Right cardiac atrium (tissue), 5 donors: ENCODE results near the gene IFT27. TPM values are rescaled to one million over a fixed set of nuclear protein-coding genes. Genes with fewer than 3 reads are reported as not detected.

Experiments
- ATAC-seq, 2 donors: fragments of 200-7000 bp; cut with Tn5 transposase; one replicate each; pipeline versions ENCODE4 v1.8.0 to v1.9.1; 2020; ENCODE audit warnings: moderate library complexity in 2 of 2, mild to moderate bottlenecking in 1 of 2
- DNase-seq, 3 donors: peaks; one replicate each; pipeline ENCODE4 v3.0.0-alpha.2; 2020
- H3K27ac ChIP-seq: one replicate; pipeline ENCODE4 v1.5.1; 2013; ENCODE audit warnings: mild to moderate bottlenecking, low read length, control low read depth, moderate library complexity
- H3K27me3 ChIP-seq: one replicate; pipeline ENCODE4 v1.6.1; 2013; ENCODE audit not compliant: control insufficient read depth, insufficient read depth
- H3K4me1 ChIP-seq: one replicate; pipeline ENCODE4 v1.6.1; 2013; ENCODE audit warnings: low read length; ENCODE audit not compliant: control insufficient read depth, insufficient read depth
- H3K4me3 ChIP-seq: one replicate; pipeline ENCODE4 v1.5.1; 2013; ENCODE audit warnings: low read length, control low read depth
- H3K9me3 ChIP-seq: one replicate; pipeline ENCODE4 v1.6.1; 2013; ENCODE audit warnings: low read length; ENCODE audit not compliant: control insufficient read depth
- WGBS: extraction: QIAGEN DNeasy Blood & Tissue Kit; methylation state at CpG from one replicate; pipeline ENCODE4 v1.1.7; 2013; 5-methylcytosine and 5-hydroxymethylcytosine counted together
- intact Hi-C, 4 donors: fragments of 100-400 bp; cut with DNase I; formaldehyde crosslinking; loops; one replicate each; pipeline versions ENCODE4 v1.11.0 to v1.14.0; 2022 to 2023
- polyA plus RNA-seq: library from polyadenylated mRNA; stranded (reverse); fragments of 200-250 nt; gene quantifications from one replicate; pipeline ENCODE4 v1.2.3, GENCODE V29; 2013
- total RNA-seq, 4 donors: library from RNA; stranded (reverse); fragmentation: NEBNext Ultra II Directional; extraction: Animal tissue kit (Norgen Biotek cat#: 25700); gene quantifications; one replicate each; pipeline ENCODE4 v1.2.1, GENCODE V29; 2021
- donor health status: healthy with polysubstance abuse.
- donor health status: DM: no; HTN: yes; CAD: no.
- donor health status: DM: no; HTN: no; CAD: no.
- donor health status: DM: no; HTN: yes; CAD: no; lungs with severe emphysema.
- donor health status: DM: yes; HTN: yes; CAD: no.

IFT27 gene
- total and polyA plus RNA-seq, 5 donors, result 24.1 to 37.6 (median 32.5) TPM

DNA sequence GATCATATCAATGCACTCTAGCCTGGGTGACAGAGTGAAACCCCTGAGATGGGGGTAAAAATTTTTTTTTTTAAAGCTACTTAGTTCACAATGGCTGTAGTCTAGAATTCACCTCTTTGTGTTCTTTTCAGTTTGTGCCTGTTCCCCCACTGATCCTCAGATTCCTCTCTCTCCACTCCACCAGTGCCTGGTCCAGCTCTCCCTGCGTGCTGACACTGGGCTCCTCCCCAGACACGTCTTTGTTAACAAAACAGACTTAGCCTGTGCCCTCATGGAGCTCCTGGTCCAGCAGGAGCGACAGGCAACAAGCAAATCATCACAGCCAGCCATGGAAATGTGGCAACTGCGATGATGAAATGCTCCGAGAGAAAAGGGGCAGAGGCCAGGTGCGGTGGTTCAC lies 34.0 kb downstream of the IFT27 start:
- Histone ChIP-seq H3K4me1 (no peaks in the 10 kb centered on the region), H3K27ac (no peak overlapping the region), H3K27me3 (no peaks in the 10 kb centered on the region), H3K4me3 (no peak overlapping the region), H3K9me3 (peaks cover 3% of the 10 kb centered on the region)
- 46% methylated on average over 6 of the region's 6 CpGs for WGBS
- DNase-seq, result no peak
- ATAC-seq, result no peak
- intact Hi-C loops, result no loop called here

GRCh38 chr22:36741204-36741793 lies 34.6 kb downstream of the IFT27 start:
- Histone ChIP-seq H3K9me3 (peaks cover 3% of the 10 kb centered on the region), H3K4me1 (no peaks in the 10 kb centered on the region), H3K27ac (no peak overlapping the region), H3K27me3 (no peaks in the 10 kb centered on the region), H3K4me3 (no peak overlapping the region)
- intact Hi-C loops, result no loop called here
- no peak for ATAC-seq
- no peak for DNase-seq
- whole genome bisulfite sequencing, result 77% methylated on average over 8 of the region's 8 CpGs

GRCh38 chr22:36740716-36741115 lies 35.2 kb downstream of the IFT27 start:
- WGBS, result 82% methylated on average over 4 of the region's 4 CpGs
- ATAC-seq, result no peak

DNA sequence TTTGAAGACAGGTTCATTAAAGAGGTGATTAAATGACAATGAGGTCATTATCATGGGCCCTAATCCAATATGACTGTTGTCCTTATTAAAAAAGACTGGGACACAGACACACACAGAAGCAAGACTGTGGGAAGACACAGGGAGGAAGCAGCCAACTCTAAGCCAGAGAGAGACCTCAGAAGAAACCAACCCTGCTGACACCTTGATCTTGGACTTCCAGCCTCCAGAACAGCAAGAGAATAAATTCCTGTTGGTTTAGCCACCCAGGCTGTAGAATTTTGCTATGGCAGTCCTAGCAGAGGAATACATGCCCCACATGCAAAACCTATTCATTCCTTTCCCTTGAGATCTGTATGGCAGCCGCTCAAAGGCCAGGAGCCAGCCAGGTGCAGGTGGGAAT lies 36.7 kb downstream of the IFT27 start:
- intact Hi-C loops, result no loop called here
- WGBS, result 73% methylated on average over 1 of the region's 1 CpG
- Histone ChIP-seq H3K27ac (no peak overlapping the region), H3K4me1 (no peaks in the 10 kb centered on the region), H3K27me3 (no peaks in the 10 kb centered on the region), H3K9me3 (peaks cover 3% of the 10 kb centered on the region), H3K4me3 (no peak overlapping the region)
- no peak for ATAC-seq
- no peak for DNase-seq

More at GRCh38 chr22:36740716-36741115, 35.2 kb downstream of the IFT27 start:
- H3K9me3 ChIP-seq, result peaks cover 3% of the 10 kb centered on the region
- no peak overlapping the region for H3K4me3 ChIP-seq
- intact Hi-C loops, result no loop called here
- H3K27ac ChIP-seq, result no peak overlapping the region
- no peak for DNase-seq
- no peaks in the 10 kb centered on the region for H3K27me3 ChIP-seq
- no peaks in the 10 kb centered on the region for H3K4me1 ChIP-seq

DNA sequence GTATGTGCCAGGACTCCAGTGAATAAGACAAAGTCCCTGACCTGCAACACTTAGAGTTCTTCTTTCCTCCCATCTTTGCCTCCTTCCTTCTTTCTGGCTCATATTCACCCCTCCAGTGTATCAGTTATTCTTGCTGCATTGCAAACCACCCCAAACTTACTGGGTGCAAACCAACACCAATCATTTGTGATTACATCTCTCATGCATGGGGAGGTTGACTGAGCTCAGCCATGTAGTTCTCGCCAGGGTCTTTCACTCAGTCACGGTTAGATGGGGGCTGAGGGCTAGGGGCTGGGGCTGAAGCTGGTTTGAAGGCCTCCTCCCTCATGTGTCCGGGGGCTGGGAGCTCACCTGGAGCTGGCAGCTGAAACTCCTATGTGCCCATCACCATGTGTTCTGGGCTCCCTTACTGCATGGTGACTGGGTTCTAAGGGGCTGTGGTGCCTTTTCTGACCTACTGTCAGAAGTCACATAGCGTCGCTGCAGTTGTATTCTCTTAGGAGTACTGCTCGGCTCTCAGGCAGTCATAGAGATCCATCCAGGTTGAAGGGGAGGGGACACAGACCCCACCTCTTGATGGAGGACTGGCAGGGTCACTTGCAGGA lies 37.4 kb downstream of the IFT27 start:
- H3K9me3 ChIP-seq, result peaks cover 3% of the 10 kb centered on the region
- H3K27ac ChIP-seq, result no peak overlapping the region
- no peak for ATAC-seq
- no peak for DNase-seq
- WGBS, result 82% methylated on average over 6 of the region's 6 CpGs
- no peaks in the 10 kb centered on the region for H3K27me3 ChIP-seq
- H3K4me1 ChIP-seq, result no peaks in the 10 kb centered on the region
- H3K4me3 ChIP-seq, result no peak overlapping the region
- intact Hi-C loops, result no loop called here

GRCh38 chr22:36737776-36738175 lies 38.1 kb downstream of the IFT27 start:
- intact Hi-C loops, result no loop called here
- peak; percentile 39 to 49 for ATAC-seq
- peak in 2 of 3 donors; percentile 81 to 82 for DNase-seq
- Histone ChIP-seq H3K4me1 (no peaks in the 10 kb centered on the region), H3K27me3 (no peaks in the 10 kb centered on the region), H3K9me3 (peaks cover 3% of the 10 kb centered on the region), H3K4me3 (no peak overlapping the region), H3K27ac (no peak overlapping the region)
- 39% methylated on average over 6 of the region's 6 CpGs for WGBS

GRCh38 chr22:36736701-36737320 lies 39.1 kb downstream of the IFT27 start:
- ATAC-seq (no peak), DNase-seq (no peak)
- intact Hi-C loops, result no loop called here
- Histone ChIP-seq H3K27me3 (no peaks in the 10 kb centered on the region), H3K4me1 (no peaks in the 10 kb centered on the region), H3K4me3 (no peak overlapping the region), H3K27ac (no peak overlapping the region), H3K9me3 (peaks cover 3% of the 10 kb centered on the region)
- 64% methylated on average over 10 of the region's 10 CpGs for WGBS

- Histone ChIP-seq H3K9me3 (peaks cover 2% of the 10 kb centered on the region), H3K4me1 (no peaks in the 10 kb centered on the region), H3K4me3 (no peak overlapping the region), H3K27me3 (no peaks in the 10 kb centered on the region), H3K27ac (no peak overlapping the region)
- DNase-seq (peak in 2 of 3 donors; percentile 31 to 51), ATAC-seq (peak; percentile 31 to 47)
- intact Hi-C loops, result no loop called here
- 45% methylated on average over 10 of the region's 10 CpGs for WGBS
Observed at GRCh38 chr22:36734171-36735058, 41.5 kb downstream of the IFT27 start.

- Histone ChIP-seq H3K27ac (no peak overlapping the region), H3K4me1 (no peaks in the 10 kb centered on the region)
Observed at GRCh38 chr22:36733271-36733670, 42.6 kb downstream of the IFT27 start.

DNA sequence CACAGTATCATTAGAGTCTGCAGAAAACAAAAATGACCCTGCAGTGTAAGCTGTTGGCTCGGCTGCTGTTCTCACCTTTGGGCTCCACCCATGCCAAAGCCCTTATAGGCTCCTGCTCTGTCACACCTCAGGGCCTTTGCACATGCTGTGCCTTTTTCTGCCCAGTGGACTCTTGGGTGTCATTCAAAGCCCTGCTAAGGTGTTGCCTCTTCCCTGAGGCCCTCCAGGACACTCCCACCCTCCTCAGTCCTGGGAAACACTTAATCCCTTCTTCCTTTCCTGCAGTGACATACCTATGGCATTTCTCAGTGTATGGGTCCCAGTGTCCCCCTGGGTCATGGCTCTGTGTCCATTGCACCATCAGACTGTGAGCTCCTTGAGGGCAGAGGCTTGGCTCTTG lies 43.3 kb downstream of the IFT27 start:
- WGBS, result 71% methylated on average over 1 of the region's 1 CpG
- H3K4me1 ChIP-seq, result no peaks in the 10 kb centered on the region
- no peaks in the 10 kb centered on the region for H3K9me3 ChIP-seq
- ATAC-seq (no peak), DNase-seq (no peak)
- no peak overlapping the region for H3K27ac ChIP-seq
- no peaks in the 10 kb centered on the region for H3K27me3 ChIP-seq
- no peak overlapping the region for H3K4me3 ChIP-seq
- intact Hi-C loops, result no loop called here

More at GRCh38 chr22:36733271-36733670, 42.6 kb downstream of the IFT27 start:
- ATAC-seq (no peak), DNase-seq (no peak)
- 79% methylated on average over 3 of the region's 3 CpGs for WGBS
- Histone ChIP-seq H3K27me3 (no peaks in the 10 kb centered on the region), H3K4me3 (no peak overlapping the region), H3K9me3 (no peaks in the 10 kb centered on the region)
- intact Hi-C loops, result no loop called here

GRCh38 chr22:36731916-36732315 lies 44.0 kb downstream of the IFT27 start:
- DNase-seq (no peak), ATAC-seq (no peak)
- H3K9me3 ChIP-seq, result no peaks in the 10 kb centered on the region
- H3K4me1 ChIP-seq, result no peaks in the 10 kb centered on the region
- H3K27me3 ChIP-seq, result no peaks in the 10 kb centered on the region
- H3K27ac ChIP-seq, result no peak overlapping the region
- intact Hi-C loops, result no loop called here
- WGBS, result 77% methylated on average over 5 of the region's 5 CpGs
- H3K4me3 ChIP-seq, result no peak overlapping the region
